HG02610 (cell line): ENCODE data around the gene ITGA4.
A peak's percentile ranks its signal among the peaks of the same experiment; 100 is the strongest.

Source experiments
- ATAC-seq: cut with Tn5 transposase; IDR thresholded peaks from one replicate; pipeline ENCODE4 v1.9.1; 2021; ENCODE audit warnings: mild to moderate bottlenecking, moderate library complexity; ENCODE audit not compliant: unreplicated experiment

Gene ITGA4

GRCh38 chr2:181457741-181458425, 697 bp downstream of the ITGA4 start:
- ATAC-seq = peak; percentile 20

GRCh38 chr2:181458871-181459270, 1.7 kb downstream of the ITGA4 start:
- no peak for ATAC-seq

GRCh38 chr2:181459621-181460021, 2.4 kb downstream of the ITGA4 start:
- ATAC-seq = no peak

GRCh38 chr2:181461056-181461997, 4.1 kb downstream of the ITGA4 start:
- peak; percentile 12 for ATAC-seq

GRCh38 chr2:181462033-181462432, 4.8 kb downstream of the ITGA4 start:
- ATAC-seq = peak; percentile 35

GRCh38 chr2:181463588-181463987, 6.4 kb downstream of the ITGA4 start:
- ATAC-seq = no peak

- no peak for ATAC-seq
These were observed 7.8 kb downstream of the ITGA4 start for GRCh38 chr2:181464966-181465365.

- no peak for ATAC-seq
These were observed 8.6 kb downstream of the ITGA4 start for GRCh38 chr2:181465676-181466375.

GRCh38 chr2:181466661-181467576, 9.7 kb downstream of the ITGA4 start:
- ATAC-seq = no peak

GRCh38 chr2:181467966-181468707, 11.0 kb downstream of the ITGA4 start:
- ATAC-seq = no peak

GRCh38 chr2:181468811-181469210, 11.6 kb downstream of the ITGA4 start:
- no peak for ATAC-seq

- no peak for ATAC-seq
These were observed 14.0 kb downstream of the ITGA4 start for GRCh38 chr2:181471226-181471625.

- peak; percentile 54 for ATAC-seq
These were observed 14.6 kb downstream of the ITGA4 start for GRCh38 chr2:181471783-181472182.

- no peak for ATAC-seq
These were observed 15.8 kb downstream of the ITGA4 start for GRCh38 chr2:181472990-181473389.

- ATAC-seq = no peak
These were observed 17.2 kb downstream of the ITGA4 start for GRCh38 chr2:181474222-181474881.

GRCh38 chr2:181483211-181483610, 26.0 kb downstream of the ITGA4 start:
- ATAC-seq = no peak

GRCh38 chr2:181483876-181484275, 26.7 kb downstream of the ITGA4 start:
- ATAC-seq = no peak

GRCh38 chr2:181484851-181485637, 27.9 kb downstream of the ITGA4 start:
- ATAC-seq = no peak

- no peak for ATAC-seq
These were observed 28.4 kb downstream of the ITGA4 start for GRCh38 chr2:181485638-181485946.
